SK-N-SH (cell line): ENCODE measurements around the gene SCGB1C2. TPM values are rescaled to one million over a fixed set of nuclear protein-coding genes. Genes with fewer than 3 reads are reported as not detected.

Experiments used
- CTCF ChIA-PET: fragments of 300-600, 350-600 bp; formaldehyde crosslinking; extraction: SDS; loops from one replicate; lab custom pipeline; 2021; lab: Yijun Ruan, JAX
- POLR2A ChIA-PET: fragments of 350-600 bp; sonication (Branson Sonifier 250); formaldehyde crosslinking; extraction: SDS; loops from one replicate; lab custom pipeline; 2020; ENCODE audit warnings: antibody characterized with exemption, inconsistent platforms; lab: Yijun Ruan, JAX
- DNase-seq: peaks from one replicate; pipeline ENCODE4 v3.0.0; 2012
- H2AFZ ChIP-seq: fragments of 200-600 bp; sonication (generic); 2 replicates; pipeline ENCODE4 v1.8.1; 2016; ENCODE audit warnings: antibody characterized with exemption, mild to moderate bottlenecking, low read depth
- H3F3A ChIP-seq: fragments of 200-600 bp; sonication (generic); replicated peaks from 2 replicates; pipeline ENCODE3; 2016; ENCODE audit warnings: antibody characterized with exemption, mild to moderate bottlenecking; ENCODE audit not compliant: insufficient read depth
- H3K27ac ChIP-seq, 2 experiments: fragments of 200-500 bp in 1 of 2; fragments of 200-600 bp in 1 of 2; sonication (Bioruptor generic) in 1 of 2; sonication (generic), shearing (Covaris generic) in 1 of 2; 2 replicates each; pipeline versions ENCODE4 v1.5.1 to v1.6.1; 2014 to 2016; ENCODE audit warnings: low read depth in 2 of 2, inconsistent platforms in 1 of 2, low read length in 1 of 2, mild to moderate bottlenecking in 1 of 2, mixed read lengths in 1 of 2
- H3K27me3 ChIP-seq: fragments of 200-600 bp; sonication (generic), shearing (Covaris generic); 2 replicates; pipeline ENCODE4 v1.6.1; 2016; ENCODE audit warnings: mixed run types; ENCODE audit not compliant: insufficient read depth
- H3K36me3 ChIP-seq, 2 experiments: fragments of 200-500 bp in 1 of 2; fragments of 200-600 bp in 1 of 2; sonication (Bioruptor generic) in 1 of 2; sonication (generic) in 1 of 2; replicated peaks in 1 of 2; 2 replicates each; pipeline versions ENCODE3 to v1.5.1; 2014 to 2016; ENCODE audit warnings: low read length in 1 of 2, mild to moderate bottlenecking in 1 of 2; ENCODE audit not compliant: insufficient read depth in 2 of 2, control insufficient read depth in 1 of 2
- H3K4me1 ChIP-seq, 2 experiments: fragments of 200-500 bp in 1 of 2; fragments of 200-600 bp in 1 of 2; sonication (Bioruptor generic) in 1 of 2; sonication (generic), shearing (Covaris generic) in 1 of 2; 2 replicates each; pipeline versions ENCODE4 v1.5.1 to v1.6.1; 2014 to 2016; ENCODE audit warnings: low read depth in 1 of 2, low read length in 1 of 2, mixed run types in 1 of 2; ENCODE audit not compliant: insufficient read depth in 2 of 2, control insufficient read depth in 1 of 2
- H3K4me2 ChIP-seq: fragments of 200-600 bp; sonication (generic), shearing (Covaris generic); 2 replicates; pipeline ENCODE4 v1.6.1; 2017; ENCODE audit warnings: mixed run types
- H3K4me3 ChIP-seq, 2 experiments: fragments of 200-500 bp in 1 of 2; fragments of 200-600 bp in 1 of 2; sonication (Bioruptor generic) in 1 of 2; sonication (generic), shearing (Covaris generic) in 1 of 2; 2 replicates each; pipeline versions ENCODE4 v1.5.1 to v1.8.1; 2014 to 2016; ENCODE audit warnings: low read depth in 2 of 2, inconsistent platforms in 1 of 2, low read length in 1 of 2, mild to moderate bottlenecking in 1 of 2, mixed read lengths in 1 of 2, moderate library complexity in 1 of 2
- H3K79me2 ChIP-seq: fragments of 200-600 bp; sonication (generic); 2 replicates; pipeline ENCODE4 v1.8.1; 2017; ENCODE audit warnings: mild to moderate bottlenecking; ENCODE audit not compliant: insufficient read depth
- H3K9ac ChIP-seq: fragments of 200-600 bp; sonication (generic); 2 replicates; pipeline ENCODE4 v1.6.1; 2017; ENCODE audit warnings: mixed run types
- H3K9me2 ChIP-seq: fragments of 200-600 bp; sonication (generic); 2 replicates; pipeline ENCODE4 v1.6.1; 2017; ENCODE audit warnings: mixed run types
- H3K9me3 ChIP-seq: fragments of 200-600 bp; sonication (generic); 2 replicates; pipeline ENCODE4 v1.6.1; 2017; ENCODE audit warnings: mixed run types, mild to moderate bottlenecking, moderate library complexity
- H4K20me1 ChIP-seq: fragments of 200-600 bp; sonication (generic); 2 replicates; pipeline ENCODE4 v1.6.1; 2017; ENCODE audit warnings: mild to moderate bottlenecking, mixed run types; ENCODE audit not compliant: insufficient read depth
- CHD2 ChIP-seq: fragments of 150-350 bp; IDR thresholded peaks from 2 replicates; pipeline ENCODE4 v1.6.1; 2018; ENCODE audit warnings: low read length; ENCODE audit not compliant: partially characterized antibody
- CTCF ChIP-seq: fragments of 200-600 bp; sonication (generic); IDR thresholded peaks from 2 replicates; pipeline ENCODE4 v1.6.1; 2017; ENCODE audit warnings: antibody characterized with exemption, mild to moderate bottlenecking, moderate library complexity
- ELF1 ChIP-seq: IDR thresholded peaks from 2 replicates; pipeline ENCODE4 v1.4.0; 2012
- EP300 ChIP-seq, 2 experiments: IDR thresholded peaks; 2 replicates each; pipeline versions ENCODE4 v1.4.0 to v1.6.1; 2012; ENCODE audit warnings: borderline replicate concordance in 1 of 2, low read depth in 1 of 2, low read length in 1 of 2
- FOXJ3 ChIP-seq: sonication (generic); formaldehyde crosslinking; IDR thresholded peaks from 2 replicates; pipeline ENCODE4 v1.5.1; 2020; ENCODE audit warnings: mild to moderate bottlenecking, missing genetic modification reagents
- FOXM1 ChIP-seq: IDR thresholded peaks from 2 replicates; pipeline ENCODE4 v1.4.0; 2012; ENCODE audit warnings: low read depth, mild to moderate bottlenecking
- GABPA ChIP-seq: IDR thresholded peaks from 2 replicates; pipeline ENCODE4 v1.4.0; 2012; ENCODE audit warnings: low read depth, mild to moderate bottlenecking
- IRF3 ChIP-seq: fragments of 150-350 bp; IDR thresholded peaks from 2 replicates; pipeline ENCODE4 v1.6.1; 2016; ENCODE audit warnings: mild to moderate bottlenecking, low read depth, low read length
- JUND ChIP-seq: IDR thresholded peaks from 2 replicates; pipeline ENCODE4 v1.4.0; 2012
- NRF1 ChIP-seq: IDR thresholded peaks from 2 replicates; pipeline ENCODE4 v1.6.1; 2012; ENCODE audit warnings: low read depth, mild to moderate bottlenecking, low read length
- POLR2AphosphoS5 ChIP-seq: IDR thresholded peaks from 2 replicates; pipeline ENCODE4 v1.6.1; 2012; ENCODE audit warnings: low read depth, low read length
- RAD21 ChIP-seq: IDR thresholded peaks from 2 replicates; pipeline ENCODE4 v1.6.1; 2012; ENCODE audit warnings: mild to moderate bottlenecking, low read length
- RCOR1 ChIP-seq: fragments of 150-350 bp; IDR thresholded peaks from 2 replicates; pipeline ENCODE4 v1.6.1; 2017; ENCODE audit warnings: antibody characterized with exemption, low read length
- RXRA ChIP-seq: IDR thresholded peaks from 2 replicates; pipeline ENCODE4 v1.4.0; 2012; ENCODE audit warnings: low read depth, mild to moderate bottlenecking, borderline replicate concordance
- SIN3A ChIP-seq: IDR thresholded peaks from 2 replicates; pipeline ENCODE4 v1.6.1; 2012; ENCODE audit warnings: low read depth, mild to moderate bottlenecking, low read length, moderate library complexity, borderline replicate concordance
- TCF12 ChIP-seq: IDR thresholded peaks from 2 replicates; pipeline ENCODE4 v1.4.0; 2012
- USF1 ChIP-seq: IDR thresholded peaks from 2 replicates; pipeline ENCODE4 v1.4.0; 2012; ENCODE audit warnings: low read depth, borderline replicate concordance
- USF2 ChIP-seq: fragments of 150-350 bp; IDR thresholded peaks from 2 replicates; pipeline ENCODE4 v1.6.1; 2017; ENCODE audit warnings: antibody characterized with exemption, low read length, low read depth, borderline replicate concordance
- ZBTB33 ChIP-seq: IDR thresholded peaks from 2 replicates; pipeline ENCODE4 v1.4.0; 2012; ENCODE audit warnings: low read depth, borderline replicate concordance
- WGBS: methylation state at CpG from one replicate; pipeline ENCODE4 v1.1.6; 2017; ENCODE audit warnings: low lambda C conversion rate; 5-methylcytosine and 5-hydroxymethylcytosine counted together
- polyA plus RNA-seq, 3 experiments: library from polyadenylated mRNA; depleted of rRNA; stranded (reverse); fragments of >200 nt; gene quantifications; 2 replicates each; pipeline ENCODE4 v1.2.3, GENCODE V29; 2012

The SCGB1C2 gene
- polyA plus RNA-seq, 1 of the 3 experiments (the other 2 are of a cell fraction): not detected

- CTCF ChIA-PET: interaction anchor here (1.3 kb wide), 1 partner anchor 16 kb away, joined by 3 read pairs; no protein-coding TSS in a partner anchor
- Histone ChIP-seq H3K4me2 (no peak overlapping the region), H3K27me3 (no peaks in the 10 kb centered on the region; the same call in 1 of the 2 replicates), H3F3A (no peaks in the 10 kb centered on the region), H3K4me1 (no peaks in the 10 kb centered on the region), H4K20me1 (no peaks in the 10 kb centered on the region), H3K79me2 (no peaks in the 10 kb centered on the region), H2AFZ (no peak overlapping the region), H3K9ac (no peak overlapping the region), H3K27ac (no peak overlapping the region), H3K9me3 (no peaks in the 10 kb centered on the region), H3K9me2 (no peaks in the 10 kb centered on the region), H3K36me3 (no peaks in the 10 kb centered on the region), H3K4me3 (no peak overlapping the region)
- 82% methylated on average over 9 of the region's 9 CpGs for WGBS
- POLR2A ChIA-PET: no interaction called here
- TF ChIP-seq GABPA: no peak
- no peak for TF ChIP-seq FOXJ3
- no peak for TF ChIP-seq JUND
- DNase-seq: no peak
Observed at GRCh38 chr17:153851-154250, 16.5 kb downstream of the SCGB1C2 start.

- CTCF ChIA-PET: interaction anchor here (0.8 to 1.7 kb wide), 4 partner anchors 9 to 229 kb away, joined by 3 to 6 read pairs (median 4); no protein-coding TSS in a partner anchor
Observed at GRCh38 chr17:155576-155975, 18.2 kb downstream of the SCGB1C2 start.

More at GRCh38 chr17:155576-155975, 18.2 kb downstream of the SCGB1C2 start:
- POLR2A ChIA-PET: no interaction called here
- no peak overlapping the region for H3K27ac ChIP-seq
- no peak for DNase-seq
- no peaks in the 10 kb centered on the region for H4K20me1 ChIP-seq
- no peak overlapping the region for H2AFZ ChIP-seq
- H3K9me2 ChIP-seq: no peaks in the 10 kb centered on the region
- H3K79me2 ChIP-seq: no peaks in the 10 kb centered on the region
- H3K36me3 ChIP-seq: no peaks in the 10 kb centered on the region
- H3K4me2 ChIP-seq: no peak overlapping the region
- TF ChIP-seq IRF3 (no peak), NRF1 (no peak), POLR2AphosphoS5 (no peak), RXRA (no peak), RCOR1 (no peak), EP300 (IDR thresholded peaks at IDR 0.05; ENCODE audit: borderline replicate concordance in 1 of 2, low read depth in 1 of 2, low read length in 1 of 2) (no peak), FOXM1 (no peak), TCF12 (no peak), CHD2 (no peak), JUND (no peak), CTCF (no peak), SIN3A (no peak), ZBTB33 (no peak), RAD21 (no peak), USF2 (no peak), ELF1 (no peak), FOXJ3 (no peak), USF1 (no peak)
- H3K27me3 ChIP-seq: no peaks in the 10 kb centered on the region; the same call in 1 of the 2 replicates
- WGBS: 54% methylated on average over 4 of the region's 7 CpGs
- H3K4me3 ChIP-seq: no peak overlapping the region
- no peaks in the 10 kb centered on the region for H3K4me1 ChIP-seq
- no peaks in the 10 kb centered on the region for H3K9me3 ChIP-seq
- H3F3A ChIP-seq: no peaks in the 10 kb centered on the region
- no peak overlapping the region for H3K9ac ChIP-seq
